Measurements from ENCODE around the gene RFLNA. TPM values are rescaled to one million over a fixed set of nuclear protein-coding genes. Genes with fewer than 3 reads are reported as not detected.

RFLNA gene
- total RNA-seq, 1 experiment from 2014 or later: 17.8 TPM

GRCh38 chr12:124308741-124309140 is 13.8 kb downstream of the RFLNA start:
- Histone ChIP-seq H3K9me3 (no peaks in the 10 kb centered on the region), H3K36me3 (no peaks in the 10 kb centered on the region), H3K4me3 (no peak overlapping the region), H3K27me3 (no peaks in the 10 kb centered on the region)
- DNase-seq: no peak

DNA sequence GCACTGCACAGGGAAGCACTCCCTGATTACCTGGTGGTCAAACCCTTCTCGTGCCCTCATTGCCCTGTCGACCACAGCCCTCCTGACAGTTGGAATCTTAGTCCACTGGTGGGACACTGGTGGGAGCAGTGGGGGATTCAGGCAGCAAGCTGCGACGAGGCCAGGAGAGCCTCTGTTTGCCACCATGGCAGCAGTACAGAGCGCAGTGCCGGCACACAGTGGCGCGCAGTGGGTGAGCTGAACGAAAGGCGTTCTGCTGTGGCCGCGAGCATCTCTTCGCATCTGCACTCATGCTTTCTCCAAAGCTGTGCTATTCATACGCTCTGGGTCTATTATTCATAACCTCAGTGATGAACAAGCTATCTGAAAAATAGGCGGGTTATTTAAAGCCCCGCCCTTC is 14.3 kb downstream of the RFLNA start:
- Histone ChIP-seq H3K36me3 (no peaks in the 10 kb centered on the region), H3K9me3 (no peaks in the 10 kb centered on the region)

GRCh38 chr12:124309744-124310143 is 14.9 kb downstream of the RFLNA start:
- Histone ChIP-seq H3K4me3 (no peak overlapping the region), H3K36me3 (no peaks in the 10 kb centered on the region), H3K9me3 (no peaks in the 10 kb centered on the region), H3K27me3 (no peaks in the 10 kb centered on the region)
- no peak for DNase-seq

More for the DNA sequence above, 14.3 kb downstream of the RFLNA start:
- H3K27me3 ChIP-seq: no peaks in the 10 kb centered on the region
- DNase-seq: no peak
- no peak overlapping the region for H3K4me3 ChIP-seq

DNA sequence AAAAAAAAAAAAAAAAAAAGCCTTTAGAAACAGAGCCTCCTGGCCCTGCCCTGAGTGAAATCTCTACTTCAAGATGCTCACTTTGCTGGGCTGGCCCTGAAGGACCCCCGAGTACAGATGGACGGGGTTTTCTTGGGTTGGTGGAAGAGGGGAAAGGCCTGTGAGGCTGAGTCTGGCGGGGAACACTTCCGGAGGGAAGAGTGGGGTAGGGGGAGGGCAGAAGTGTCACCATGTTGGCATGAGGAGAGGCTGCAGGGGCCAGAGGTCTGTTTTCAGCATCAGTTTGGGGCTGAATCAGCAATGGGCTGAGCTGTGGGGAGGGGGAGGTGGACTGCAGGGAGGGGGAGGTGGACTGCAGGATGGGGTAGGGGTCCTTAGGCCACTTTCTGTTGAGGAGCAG is 15.3 kb downstream of the RFLNA start:
- Histone ChIP-seq H3K9me3 (no peaks in the 10 kb centered on the region), H3K4me3 (no peak overlapping the region)
- DNase-seq: no peak

GRCh38 chr12:124310785-124311184 is 15.9 kb downstream of the RFLNA start:
- DNase-seq: no peak
- Histone ChIP-seq H3K36me3 (no peaks in the 10 kb centered on the region), H3K27me3 (no peaks in the 10 kb centered on the region), H3K4me3 (no peak overlapping the region), H3K9me3 (no peaks in the 10 kb centered on the region)

More for the DNA sequence above, 15.3 kb downstream of the RFLNA start:
- Histone ChIP-seq H3K27me3 (no peaks in the 10 kb centered on the region), H3K36me3 (no peaks in the 10 kb centered on the region)

DNA sequence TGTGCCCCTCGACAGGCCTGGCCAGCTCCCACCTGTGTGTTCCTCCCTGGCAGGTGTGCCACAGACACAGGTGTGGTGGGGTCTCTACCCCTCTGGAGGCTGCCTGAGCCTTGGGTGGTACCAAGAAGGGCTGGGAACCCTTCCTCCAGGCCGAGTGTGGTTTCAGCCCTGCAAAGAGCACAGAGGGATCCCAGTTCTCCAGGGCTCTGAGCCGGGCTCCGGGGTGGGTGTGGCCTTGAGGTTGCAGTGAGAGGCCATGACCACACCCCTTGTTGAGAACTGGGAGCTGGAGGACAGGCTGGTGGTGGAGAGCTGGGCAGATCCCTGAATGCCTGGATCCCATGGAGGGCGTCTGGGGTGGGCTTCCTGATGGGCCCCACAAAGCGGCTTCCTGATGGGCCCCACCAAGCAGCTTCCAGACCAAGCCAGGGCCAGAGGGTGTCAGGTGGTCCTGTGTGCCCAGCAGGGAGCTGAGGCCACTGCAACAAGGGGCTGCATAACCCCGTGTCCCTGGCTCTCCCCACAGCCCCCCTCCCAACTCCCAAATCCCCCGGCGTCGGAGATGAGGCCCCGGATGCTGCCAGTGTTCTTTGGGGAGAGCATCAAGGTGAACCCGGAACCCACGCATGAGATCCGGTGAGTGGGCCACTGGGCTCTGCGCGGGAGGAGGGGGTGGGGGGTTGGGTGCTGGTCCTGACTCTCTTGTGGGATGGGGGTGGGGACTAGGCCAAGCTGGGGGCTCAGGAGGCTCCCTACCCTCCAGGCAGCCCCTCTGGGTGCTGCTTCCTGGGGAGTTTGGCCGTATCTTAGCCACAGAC is 16.6 kb downstream of the RFLNA start:
- Histone ChIP-seq H3K27me3 (no peaks in the 10 kb centered on the region), H3K4me3 (no peak overlapping the region), H3K9me3 (no peaks in the 10 kb centered on the region), H3K36me3 (no peaks in the 10 kb centered on the region)
- no peak for DNase-seq

- Histone ChIP-seq H3K36me3 (no peaks in the 10 kb centered on the region), H3K27me3 (no peaks in the 10 kb centered on the region), H3K4me3 (no peak overlapping the region), H3K9me3 (no peaks in the 10 kb centered on the region)
- no peak for DNase-seq
These were observed 17.7 kb downstream of the RFLNA start for GRCh38 chr12:124312601-124313000.

- Histone ChIP-seq H3K4me3 (no peak overlapping the region), H3K27me3 (no peaks in the 10 kb centered on the region), H3K9me3 (no peaks in the 10 kb centered on the region), H3K36me3 (no peaks in the 10 kb centered on the region)
- DNase-seq: no peak
These were observed 19.3 kb downstream of the RFLNA start for GRCh38 chr12:124314207-124314606.

DNA sequence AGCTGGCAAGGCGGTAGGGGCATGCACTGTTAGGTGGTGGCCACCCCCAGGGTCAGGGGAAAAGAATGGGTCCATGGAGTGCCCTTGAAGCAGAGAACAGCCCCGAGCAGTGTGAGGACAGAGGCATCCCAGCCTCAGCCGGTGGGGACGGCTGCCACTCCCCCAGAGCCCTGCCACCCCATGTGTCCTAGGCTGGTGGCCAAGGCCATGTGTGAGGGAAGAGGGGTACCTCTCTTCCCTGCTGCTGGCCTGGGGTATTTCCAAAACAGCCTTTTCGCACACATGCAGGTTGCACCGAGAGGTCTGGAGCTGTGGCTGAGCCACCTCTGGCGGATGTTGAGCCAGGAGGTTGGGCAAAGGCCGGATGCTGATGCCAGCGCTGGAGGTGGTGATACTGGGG is 19.9 kb downstream of the RFLNA start:
- Histone ChIP-seq H3K4me3 (no peak overlapping the region), H3K27me3 (no peaks in the 10 kb centered on the region), H3K9me3 (no peaks in the 10 kb centered on the region), H3K36me3 (no peaks in the 10 kb centered on the region)
- DNase-seq: no peak

GRCh38 chr12:124315372-124316044 is 20.6 kb downstream of the RFLNA start:
- Histone ChIP-seq H3K4me3 (no peak overlapping the region), H3K36me3 (no peaks in the 10 kb centered on the region), H3K9me3 (no peaks in the 10 kb centered on the region), H3K27me3 (no peaks in the 10 kb centered on the region)
- no peak for DNase-seq

GRCh38 chr12:124316257-124316900 is 21.5 kb downstream of the RFLNA start:
- Histone ChIP-seq H3K36me3 (no peaks in the 10 kb centered on the region), H3K9me3 (no peaks in the 10 kb centered on the region), H3K27me3 (no peaks in the 10 kb centered on the region), H3K4me3 (no peak overlapping the region)
- no peak for DNase-seq

DNA sequence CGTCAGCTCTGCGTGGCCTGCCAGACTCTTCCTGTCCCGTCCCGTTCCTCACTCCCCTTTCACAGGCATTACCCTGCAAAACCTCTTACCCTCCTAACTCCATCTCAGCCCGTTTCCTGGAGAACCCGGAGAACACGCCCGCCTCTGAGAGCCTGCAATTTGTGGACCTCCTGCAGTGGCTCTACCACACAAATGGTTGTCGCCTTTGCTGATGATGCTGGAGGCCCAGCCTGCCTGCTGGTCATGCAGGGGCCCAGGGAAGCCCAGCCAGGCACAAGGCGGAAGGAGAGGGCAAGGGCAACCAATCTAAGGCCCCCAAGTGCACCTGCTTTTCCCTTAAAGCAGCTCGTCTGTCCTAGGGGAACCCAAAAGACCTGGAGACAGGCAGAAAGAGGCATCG is 22.5 kb downstream of the RFLNA start:
- no peak for DNase-seq
- Histone ChIP-seq H3K36me3 (no peaks in the 10 kb centered on the region), H3K27me3 (no peaks in the 10 kb centered on the region), H3K9me3 (no peaks in the 10 kb centered on the region), H3K4me3 (no peak overlapping the region)

DNA sequence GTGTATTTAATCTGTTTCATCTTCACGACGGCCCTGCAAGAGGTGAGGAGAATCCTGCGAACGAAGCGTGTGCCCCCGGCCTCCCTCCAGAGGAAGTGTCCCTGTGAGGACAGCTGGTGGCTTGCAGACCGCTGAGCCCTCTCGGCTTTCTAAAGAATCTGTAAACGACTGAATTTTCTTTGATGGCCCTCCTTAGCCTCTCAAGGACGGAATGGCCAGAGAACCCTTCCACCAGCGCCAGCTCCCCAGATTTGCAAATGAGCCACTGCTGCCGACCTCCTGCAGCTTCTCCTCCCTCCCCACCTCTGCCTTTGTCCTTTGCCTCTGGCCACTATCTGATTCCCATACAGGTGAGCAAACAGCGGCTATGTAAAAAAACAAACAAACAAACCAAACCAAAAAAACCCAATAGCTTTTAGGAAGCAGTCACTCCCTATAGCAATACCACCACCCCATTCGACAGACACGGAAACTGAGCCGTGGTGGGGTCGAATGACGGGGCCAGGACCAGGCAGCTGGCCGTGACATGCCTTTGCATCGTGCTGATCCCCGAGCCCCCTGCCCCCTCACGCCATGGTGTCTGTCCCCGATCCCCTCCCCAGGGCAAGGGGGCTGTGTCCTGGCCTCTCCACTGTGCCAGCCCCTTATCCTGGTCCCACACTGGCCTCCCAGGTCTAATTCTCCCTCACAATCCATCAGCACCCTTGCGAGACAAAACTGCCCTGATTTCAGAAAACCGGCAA is 23.6 kb downstream of the RFLNA start:
- Histone ChIP-seq H3K4me3 (no peak overlapping the region), H3K9me3 (no peaks in the 10 kb centered on the region), H3K36me3 (no peaks in the 10 kb centered on the region; the same call in 1 of the 2 replicates), H3K27me3 (no peaks in the 10 kb centered on the region)
- DNase-seq: no peak

DNA sequence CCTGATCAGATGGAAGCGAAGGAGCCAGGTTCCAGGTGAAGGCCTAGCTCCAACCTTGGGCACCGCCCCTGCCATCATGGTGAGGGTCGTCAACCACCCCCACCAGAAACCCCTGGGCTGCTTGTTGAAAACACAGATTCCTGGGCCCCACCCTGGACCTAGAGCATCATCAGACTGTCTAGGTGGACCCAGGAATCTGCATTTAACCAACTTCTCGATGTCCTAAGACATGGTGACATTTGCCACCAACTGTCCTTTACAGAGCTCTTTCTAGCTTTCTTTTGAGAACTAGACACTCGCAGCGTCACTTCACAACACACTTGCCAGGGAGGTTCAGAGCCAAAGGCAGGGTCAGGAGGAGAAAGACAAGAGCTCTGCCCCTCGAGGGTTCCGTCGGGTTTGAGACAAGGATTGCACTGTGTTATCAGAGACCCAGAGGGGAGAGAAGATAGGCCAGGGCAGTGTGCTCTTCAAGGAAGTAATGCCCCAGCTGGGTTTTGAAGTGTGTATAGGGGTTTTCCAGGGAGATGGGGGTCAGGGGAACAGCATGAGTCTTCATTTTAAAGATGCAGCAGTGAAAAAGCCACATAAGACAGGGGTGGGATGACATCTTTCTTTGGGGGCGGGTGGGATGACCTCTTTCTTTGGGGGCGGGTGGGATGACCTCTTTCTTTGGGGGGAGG is 24.6 kb downstream of the RFLNA start:
- peaks cover 7% of the 10 kb centered on the region for H3K9me3 ChIP-seq
- peaks cover 11% of the 10 kb centered on the region for H3K36me3 ChIP-seq
- H3K27me3 ChIP-seq: no peaks in the 10 kb centered on the region
- no peak for DNase-seq
- no peak overlapping the region for H3K4me3 ChIP-seq

DNA sequence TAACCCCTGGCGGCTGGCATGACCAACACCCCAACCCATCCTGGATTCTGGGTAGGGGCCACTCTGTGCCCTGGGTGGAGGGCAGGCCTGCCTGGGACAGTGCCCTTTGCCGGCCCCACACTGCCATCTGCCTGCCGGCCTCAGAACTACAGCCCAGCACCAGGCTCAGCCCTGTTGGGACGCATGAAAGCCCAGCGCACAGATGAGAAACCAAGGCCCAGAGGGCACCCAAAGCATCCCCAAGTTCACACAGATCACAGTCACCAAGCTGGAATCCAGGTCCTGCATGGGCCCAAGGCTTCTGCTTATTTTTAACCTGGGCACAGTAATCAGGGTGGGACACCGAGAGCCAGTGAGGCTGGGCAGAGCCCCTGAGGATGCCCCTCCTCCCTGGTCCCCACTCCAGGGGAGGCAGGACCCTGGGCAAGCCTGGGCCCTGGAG is 26.2 kb downstream of the RFLNA start:
- DNase-seq: peak; percentile 47
- peaks cover 7% of the 10 kb centered on the region for H3K9me3 ChIP-seq

DNA sequence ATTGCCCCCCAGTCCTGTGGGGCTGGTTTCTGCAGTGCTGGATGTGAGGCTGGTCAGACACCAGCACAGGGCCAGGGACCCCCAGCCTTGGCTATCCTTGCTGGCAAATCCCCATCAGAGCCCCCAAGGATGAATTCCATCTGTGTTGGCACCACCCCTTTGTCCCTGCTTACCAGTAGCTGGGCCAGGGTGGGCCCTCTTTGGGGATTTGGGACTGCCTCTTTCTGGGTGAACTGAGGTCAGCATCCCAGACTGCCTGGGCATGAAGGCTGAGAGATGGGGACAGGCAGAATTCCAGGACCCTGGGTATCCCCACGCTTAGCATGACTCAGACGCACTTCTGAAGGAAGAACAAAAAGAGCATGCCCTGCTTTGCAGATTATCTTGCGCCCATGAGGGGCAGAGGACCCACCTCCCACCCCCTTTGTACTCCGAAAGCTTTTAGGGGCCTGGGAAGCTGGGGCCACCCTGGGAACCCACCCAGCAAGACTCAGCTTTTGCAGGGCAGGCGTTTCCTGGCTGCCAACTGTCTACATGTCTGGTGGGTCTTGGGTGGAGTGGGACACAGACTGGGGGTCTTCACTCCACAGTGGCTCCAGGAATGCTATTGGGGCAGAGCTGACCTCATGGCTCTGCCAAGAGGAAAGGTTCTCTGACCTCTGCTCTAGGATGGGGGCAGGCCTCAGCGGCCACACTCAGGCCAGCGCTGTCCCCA is 26.8 kb downstream of the RFLNA start:
- Histone ChIP-seq H3K9me3 (peaks cover 7% of the 10 kb centered on the region), H3K36me3 (peaks cover 27% of the 10 kb centered on the region), H3K4me3 (no peak overlapping the region), H3K27me3 (no peaks in the 10 kb centered on the region)
- DNase-seq: no peak

More for the DNA sequence above, 26.2 kb downstream of the RFLNA start:
- Histone ChIP-seq H3K4me3 (no peak overlapping the region), H3K27me3 (no peaks in the 10 kb centered on the region), H3K36me3 (peaks cover 22% of the 10 kb centered on the region)
